ENCODE data around the gene FAM170B.

The FAM170B gene

GRCh38 chr10:49090696-49091380, 43.0 kb downstream of the FAM170B start (continued):
- TF ChIP-seq PRDM4 (tag by site-specific recombination; IDR thresholded peaks at IDR 0.05) (no peak), ZNF555 (tag by site-specific recombination; conservative IDR thresholded peaks at IDR 0.05) (no peak), ZNF248 (tag by site-specific recombination; IDR thresholded peaks at IDR 0.05) (no peak), ZNF169 (tag by site-specific recombination; IDR thresholded peaks at IDR 0.05) (no peak)

DNA sequence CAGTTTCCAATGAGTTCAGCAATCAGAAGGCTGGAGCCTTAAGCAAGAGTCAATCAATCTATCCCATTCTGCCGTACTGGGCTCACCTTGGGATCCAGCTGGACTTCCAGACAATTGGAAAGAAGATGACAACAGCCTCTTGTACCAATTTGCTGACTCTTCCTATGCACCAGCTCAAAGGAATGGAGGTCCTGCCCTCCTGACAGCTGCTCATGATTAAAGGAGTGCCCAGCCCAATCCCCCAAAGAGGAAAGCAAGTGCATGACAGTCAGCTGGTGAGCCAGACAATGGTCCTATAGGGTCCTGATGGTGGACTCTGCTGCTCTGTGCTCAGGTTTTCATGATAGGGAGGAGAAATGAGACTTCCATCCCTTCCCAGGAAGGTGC, 43.6 kb downstream of the FAM170B start:
- H3K4me1 ChIP-seq (ENCODE audit: control insufficient read depth, insufficient read depth, low read length), result no peaks in the 10 kb centered on the region
- no peak overlapping the region for H3K27ac ChIP-seq (ENCODE audit: extremely low read depth, low read depth, low read length)
- H3K36me3 ChIP-seq (ENCODE audit: control insufficient read depth in 2 of 2, insufficient read depth in 1 of 2, low read length in 2 of 2), result no peaks in the 10 kb centered on the region
- H3K9me3 ChIP-seq (ENCODE audit: control insufficient read depth, insufficient read depth, low read depth, low read length), result no peaks in the 10 kb centered on the region
- H3K4me3 ChIP-seq (ENCODE audit: low read depth, low read length), result no peak overlapping the region
- POLR2A ChIA-PET, result interaction anchor here (0.5 kb wide), 1 partner anchor 56 kb away, joined by 3 read pairs; no protein-coding TSS in a partner anchor
- CTCF ChIA-PET, result no interaction called here
- TF ChIP-seq GLIS2 (tag by site-specific recombination; IDR thresholded peaks at IDR 0.05), result no peak
- no peak for TF ChIP-seq MZF1 (tag by site-specific recombination; IDR thresholded peaks at IDR 0.05; ENCODE audit: borderline replicate concordance)
- TF ChIP-seq OVOL3 (tag by site-specific recombination; IDR thresholded peaks at IDR 0.05), result no peak
- TF ChIP-seq ZNF560 (tag by site-specific recombination; IDR thresholded peaks at IDR 0.05; ENCODE audit: borderline replicate concordance), result no peak
- TF ChIP-seq, protein P1, sequence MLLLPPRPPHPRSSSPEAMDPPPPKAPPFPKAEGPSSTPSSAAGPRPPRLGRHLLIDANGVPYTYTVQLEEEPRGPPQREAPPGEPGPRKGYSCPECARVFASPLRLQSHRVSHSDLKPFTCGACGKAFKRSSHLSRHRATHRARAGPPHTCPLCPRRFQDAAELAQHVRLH (tag by site-specific recombination; IDR thresholded peaks at IDR 0.05), result no peak

DNA sequence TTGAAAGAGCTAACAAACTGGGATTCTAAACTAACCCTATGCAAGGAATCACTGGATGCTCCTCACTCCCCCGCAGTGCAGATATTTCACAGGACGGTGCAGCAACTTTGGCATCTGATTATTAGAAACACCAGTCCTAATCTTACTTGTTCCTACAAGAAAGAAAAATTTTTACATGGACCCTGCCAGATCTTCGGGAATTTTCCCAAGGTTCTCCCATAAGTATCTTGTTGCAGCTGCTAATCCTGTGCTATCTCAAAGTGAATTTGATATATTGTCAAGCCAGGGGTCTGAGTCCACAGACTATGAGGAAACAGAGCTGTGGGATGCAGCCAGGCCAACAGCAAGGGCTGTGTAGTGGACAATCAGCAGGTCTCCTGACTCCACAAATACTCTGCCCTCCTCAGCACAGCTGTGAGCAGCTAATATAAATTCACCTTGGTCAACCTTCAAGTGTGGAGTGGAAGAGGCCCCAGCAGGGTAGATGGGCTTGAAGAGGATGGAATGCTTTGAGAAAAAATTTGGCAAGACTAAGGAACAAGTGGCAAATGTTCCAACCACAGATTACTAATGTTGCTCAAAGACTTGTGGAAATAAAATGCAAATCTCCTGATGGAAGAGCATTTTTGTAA, 44.1 kb downstream of the FAM170B start:
- H3K9me3 ChIP-seq (ENCODE audit: control insufficient read depth, insufficient read depth, low read depth, low read length), result no peaks in the 10 kb centered on the region
- H3K27ac ChIP-seq (ENCODE audit: extremely low read depth, low read depth, low read length), result no peak overlapping the region
- POLR2A ChIA-PET, result interaction anchor here (0.5 kb wide), 1 partner anchor 57 kb away, joined by 3 read pairs; no protein-coding TSS in a partner anchor
- no peaks in the 10 kb centered on the region for H3K4me1 ChIP-seq (ENCODE audit: control insufficient read depth, insufficient read depth, low read length)
- CTCF ChIA-PET, result no interaction called here
- no peak overlapping the region for H3K4me3 ChIP-seq (ENCODE audit: low read depth, low read length)
- H3K36me3 ChIP-seq (ENCODE audit: control insufficient read depth in 2 of 2, insufficient read depth in 1 of 2, low read length in 2 of 2), result no peaks in the 10 kb centered on the region
- TF ChIP-seq GLI4 (tag by site-specific recombination; IDR thresholded peaks at IDR 0.05) (no peak), FEZF1 (tag by site-specific recombination; IDR thresholded peaks at IDR 0.05) (no peak), PRDM2 (tag by site-specific recombination; IDR thresholded peaks at IDR 0.05; ENCODE audit: borderline replicate concordance) (no peak), GLIS1 (tag by site-specific recombination; IDR thresholded peaks at IDR 0.05) (no peak), ZNF18 (tag by site-specific recombination; IDR thresholded peaks at IDR 0.05) (no peak), ZNF24 (tag by site-specific recombination; IDR thresholded peaks at IDR 0.05) (no peak)
